ENCODE results near the gene KPNA2. TPM values are rescaled to one million over a fixed set of nuclear protein-coding genes. Genes with fewer than 3 reads are reported as not detected.
"Not testable (repeated sequence)": the region's sequence is repeated elsewhere in the genome, so short reads cannot be mapped to it uniquely, and the experiment has no call there.

The KPNA2 gene
- total and polyA plus RNA-seq, 2 of the 8 experiments (the other 6 are each of a cell fraction or from before 2014, with no cell fraction given) = 413 to 612 TPM

GRCh38 chr17:68049812-68050437 lies 14.4 kb downstream of the KPNA2 start:
- H3K4me3 ChIP-seq (ENCODE audit: extremely low read depth in 1 of 4, insufficient read depth in 2 of 4, low read depth in 3 of 4, low read length in 4 of 4); H2AFZ ChIP-seq (ENCODE audit: low read length); H3K4ac ChIP-seq (replicated peaks; ENCODE audit: insufficient read length, low read depth, low read length); H4K5ac ChIP-seq (ENCODE audit: insufficient read length, low read depth, low read length); H3K4me2 ChIP-seq (ENCODE audit: insufficient read depth in 1 of 2, low read depth in 2 of 2, low read length in 2 of 2); H3K27ac ChIP-seq (ENCODE audit: low read depth, low read length); H3K4me1 ChIP-seq (replicated peaks in 1 of 4; ENCODE audit: control insufficient read depth in 3 of 4, insufficient read depth in 4 of 4, low read length in 3 of 4); H2BK5ac ChIP-seq (ENCODE audit: low read depth, low read length); FAIRE-seq; H4K91ac ChIP-seq (replicated peaks; ENCODE audit: insufficient read length, low read length); H2BK12ac ChIP-seq (ENCODE audit: low read depth, low read length); H3K27me3 ChIP-seq (replicated peaks in 1 of 4; ENCODE audit: control insufficient read depth in 3 of 4, extremely low read depth in 1 of 4, insufficient read depth in 3 of 4, low read length in 3 of 4); DNase-seq (ENCODE audit: low read depth in 1 of 2, low spot score in 2 of 2); H3K18ac ChIP-seq (ENCODE audit: extremely low read depth, low read length); H3K23ac ChIP-seq (ENCODE audit: insufficient read length); CTCF ChIA-PET (ENCODE audit: partially characterized antibody); H3K9ac ChIP-seq (replicated peaks in 1 of 4; ENCODE audit: extremely low read depth in 1 of 4, low read depth in 3 of 4, low read length in 3 of 4); H2BK15ac ChIP-seq (ENCODE audit: low read length); H3K23me2 ChIP-seq (ENCODE audit: low read depth, low read length); H3K14ac ChIP-seq (ENCODE audit: insufficient read length); H2BK20ac ChIP-seq (ENCODE audit: low read length); H3K79me2 ChIP-seq (ENCODE audit: control insufficient read depth in 1 of 2, insufficient read depth in 2 of 2, low read length in 2 of 2); H4K20me1 ChIP-seq (replicated peaks in 1 of 2; ENCODE audit: control insufficient read depth in 1 of 2, insufficient read depth in 2 of 2, low read length in 2 of 2); H2AK5ac ChIP-seq (ENCODE audit: low read depth, low read length); H3K9me3 ChIP-seq (ENCODE audit: insufficient read depth in 2 of 2, low read depth in 1 of 2, low read length in 1 of 2); H3K56ac ChIP-seq (replicated peaks; ENCODE audit: insufficient read length, low read depth, low read length); H3K79me1 ChIP-seq (ENCODE audit: low read depth, low read length); H4K8ac ChIP-seq (ENCODE audit: extremely low read depth, insufficient read depth, low read length); H2BK120ac ChIP-seq (replicated peaks; ENCODE audit: low read depth, low read length): not testable (repeated sequence)
- H3K36me3 ChIP-seq (ENCODE audit: control insufficient read depth in 2 of 4, insufficient read depth in 4 of 4, low read length in 3 of 4) = peaks cover 7 to 27% (median 16%) of the 10 kb centered on the region in 4 experiments; a peak in 7 of 8 replicates
- TF ChIP-seq EGR1 (IDR thresholded peaks at IDR 0.05; ENCODE audit: borderline replicate concordance, low read depth, low read length) = peak; percentile 52; the same call in 1 of the 2 replicates
- POLR2A ChIA-PET (ENCODE audit: partially characterized antibody) = interaction anchor here (1.0 to 7.9 kb wide), 6 partner anchors 10 to 101 kb away, joined by 3 to 134 read pairs (median 8); partner anchors contain the start of gene KPNA2
- WGBS, 2 experiments (ENCODE audit: extremely low coverage in 1 of 2, insufficient coverage in 1 of 2, insufficient read length in 1 of 2, insufficient replicate concordance in 2 of 2, low coverage in 1 of 2, low lambda C conversion rate in 2 of 2, missing lambda C conversion rate in 1 of 2) = 0 to 65% methylated on average over 1 to 4 of the region's 4 CpGs

Data from H1 (cell line).